ENCODE results near the gene RHOH. TPM values are rescaled to one million over a fixed set of nuclear protein-coding genes. Genes with fewer than 3 reads are reported as not detected.

Gene RHOH
- total RNA-seq, 1 donor from 2014 or later: 3.2 TPM

- no peak for TF ChIP-seq CTCF (conservative IDR thresholded peaks at IDR 0.05)
- H3K4me3 Mint-ChIP-seq: no peak overlapping the region
- no peaks in the 10 kb centered on the region for H3K9me3 Mint-ChIP-seq
- no peak for DNase-seq (ENCODE audit: low read depth, low spot score)
- peaks cover 15% of the 10 kb centered on the region for H3K4me1 Mint-ChIP-seq
- H3K27ac Mint-ChIP-seq (ENCODE audit: unreplicated experiment): no peak overlapping the region
- no peaks in the 10 kb centered on the region for H3K36me3 Mint-ChIP-seq (ENCODE audit: low read depth)
- H3K27me3 Mint-ChIP-seq (ENCODE audit: low read depth): no peaks in the 10 kb centered on the region
Measured at GRCh38 chr4:40190019-40190418, 6.8 kb upstream of the RHOH start.

- Mint-ChIP-seq H3K27me3 (ENCODE audit: low read depth) (no peaks in the 10 kb centered on the region), H3K9me3 (no peaks in the 10 kb centered on the region), H3K27ac (ENCODE audit: unreplicated experiment) (no peak overlapping the region), H3K4me1 (peaks cover 15% of the 10 kb centered on the region), H3K4me3 (no peak overlapping the region), H3K36me3 (ENCODE audit: low read depth) (no peaks in the 10 kb centered on the region)
- no peak for DNase-seq (ENCODE audit: low read depth, low spot score)
- no peak for TF ChIP-seq CTCF (conservative IDR thresholded peaks at IDR 0.05)
Measured at GRCh38 chr4:40190465-40190864, 6.4 kb upstream of the RHOH start.

GRCh38 chr4:40190880-40191815, 5.7 kb upstream of the RHOH start:
- no peak for TF ChIP-seq CTCF (conservative IDR thresholded peaks at IDR 0.05)
- Mint-ChIP-seq H3K27ac (ENCODE audit: unreplicated experiment) (no peak overlapping the region), H3K4me1 (peaks cover 15% of the 10 kb centered on the region), H3K36me3 (ENCODE audit: low read depth) (no peaks in the 10 kb centered on the region), H3K27me3 (ENCODE audit: low read depth) (no peaks in the 10 kb centered on the region), H3K9me3 (no peaks in the 10 kb centered on the region), H3K4me3 (no peak overlapping the region)
- no peak for DNase-seq (ENCODE audit: low read depth, low spot score)

GRCh38 chr4:40192114-40193015, 4.5 kb upstream of the RHOH start:
- Mint-ChIP-seq H3K4me3 (no peak overlapping the region), H3K27ac (ENCODE audit: unreplicated experiment) (no peak overlapping the region), H3K27me3 (ENCODE audit: low read depth) (no peaks in the 10 kb centered on the region), H3K36me3 (ENCODE audit: low read depth) (no peaks in the 10 kb centered on the region), H3K4me1 (peaks cover 23% of the 10 kb centered on the region), H3K9me3 (no peaks in the 10 kb centered on the region)
- TF ChIP-seq CTCF (conservative IDR thresholded peaks at IDR 0.05): no peak
- DNase-seq (ENCODE audit: low read depth, low spot score): no peak

- H3K27ac Mint-ChIP-seq (ENCODE audit: unreplicated experiment): no peak overlapping the region
- no peak for DNase-seq (ENCODE audit: low read depth, low spot score)
- no peaks in the 10 kb centered on the region for H3K27me3 Mint-ChIP-seq (ENCODE audit: low read depth)
- no peak overlapping the region for H3K4me3 Mint-ChIP-seq
- H3K9me3 Mint-ChIP-seq: no peaks in the 10 kb centered on the region
- TF ChIP-seq CTCF (conservative IDR thresholded peaks at IDR 0.05): no peak
- H3K4me1 Mint-ChIP-seq: peaks cover 19% of the 10 kb centered on the region
- no peaks in the 10 kb centered on the region for H3K36me3 Mint-ChIP-seq (ENCODE audit: low read depth)
Measured at GRCh38 chr4:40193016-40193571, 3.7 kb upstream of the RHOH start.
